Upper lobe of left lung (tissue), 6 donors: Measurements from ENCODE around the gene ADAM12. TPM values are rescaled to one million over a fixed set of nuclear protein-coding genes. Genes with fewer than 3 reads are reported as not detected.

Experiments used
- ATAC-seq, 2 donors: fragments of 200-7000 bp; cut with Tn5 transposase; one replicate each; pipeline ENCODE4 v1.9.1; 2022; ENCODE audit warnings: mild to moderate bottlenecking in 2 of 2, moderate library complexity in 2 of 2; ENCODE audit not compliant: low FRiP score in 2 of 2
- DNase-seq, 2 donors: peaks; one replicate each; pipeline ENCODE4 v3.0.0-alpha.2; 2019 to 2020
- H3K27ac ChIP-seq, 4 donors: fragments of 200-600 bp; sonication (generic); one replicate each; pipeline ENCODE4 v1.5.1; 2016 to 2019
- H3K27me3 ChIP-seq, 4 donors: fragments of 200-600 bp; sonication (generic); one replicate each; pipeline ENCODE4 v1.5.1; 2017 to 2019
- H3K36me3 ChIP-seq, 4 donors: fragments of 200-600 bp; sonication (generic); one replicate each; pipeline ENCODE4 v1.5.1; 2016 to 2019
- H3K4me1 ChIP-seq, 4 donors: fragments of 200-600 bp; sonication (generic); one replicate each; pipeline ENCODE4 v1.5.1; 2018 to 2019
- H3K4me3 ChIP-seq, 4 donors: fragments of 200-600 bp; sonication (generic); one replicate each; pipeline ENCODE4 v1.5.1; 2017 to 2019; ENCODE audit warnings: mild to moderate bottlenecking in 2 of 4, moderate library complexity in 1 of 4
- H3K9me3 ChIP-seq, 4 donors: fragments of 200-600 bp; sonication (generic); one replicate each; pipeline ENCODE4 v1.5.1; 2018 to 2019
- CTCF ChIP-seq, 6 experiments: fragments of 450-650 bp in 4 of 6; fragments of 200-600 bp in 2 of 6; sonication (generic) in 2 of 6; IDR thresholded peaks; one replicate each; pipeline ENCODE4 v1.5.1; 2016 to 2019; ENCODE audit warnings: antibody characterized with exemption in 6 of 6
- EP300 ChIP-seq, 4 donors: sonication (generic); formaldehyde crosslinking; IDR thresholded peaks; one replicate each; pipeline ENCODE4 v1.5.1; 2017; ENCODE audit warnings: antibody characterized with exemption in 4 of 4, control low read depth in 2 of 4
- POLR2A ChIP-seq, 4 donors: fragments of 450-650 bp; IDR thresholded peaks; one replicate each; pipeline ENCODE4 v1.5.1; 2016 to 2017; ENCODE audit warnings: antibody characterized with exemption in 4 of 4, mild to moderate bottlenecking in 2 of 4
- POLR2AphosphoS5 ChIP-seq, 2 donors: sonication (generic); formaldehyde crosslinking; IDR thresholded peaks; one replicate each; pipeline ENCODE4 v1.5.1; 2017; ENCODE audit warnings: antibody characterized with exemption in 2 of 2
- WGBS, 2 donors: methylation state at CpG; one replicate each; pipeline ENCODE4 v1.1.5; 2017 to 2018; 5-methylcytosine and 5-hydroxymethylcytosine counted together
- total RNA-seq, 6 donors: library from RNA; depleted of rRNA in 4 of 6; stranded (reverse); fragments of >200 nt in 4 of 6; gene quantifications; one replicate each; pipeline versions ENCODE4 v1.1.0 to v1.2.1, GENCODE V29; 2016 to 2021
- donor health status: DM: no; HTN: no; CAD: no; lungs with moderate emphysema.
- donor health status: DM: no; HTN: yes; CAD: no; lungs with severe emphysema.

The ADAM12 gene
- total RNA-seq, 6 donors from 2014 or later: 0.44 to 3.7 (median 0.82) TPM

- ATAC-seq: no peak
- no peak overlapping the region for H3K4me3 ChIP-seq
- no peak overlapping the region for H3K27ac ChIP-seq
- WGBS, 2 donors: 77 to 80% methylated on average over 13 of the region's 13 CpGs
- TF ChIP-seq EP300 (IDR thresholded peaks at IDR 0.05) (no peak), CTCF (IDR thresholded peaks at IDR 0.05) (no peak), POLR2AphosphoS5 (IDR thresholded peaks at IDR 0.05) (no peak), POLR2A (IDR thresholded peaks at IDR 0.05) (no peak)
- DNase-seq: no peak
- no peaks in the 10 kb centered on the region for H3K4me1 ChIP-seq
- H3K36me3 ChIP-seq: no peaks in the 10 kb centered on the region
- no peaks in the 10 kb centered on the region for H3K27me3 ChIP-seq
- H3K9me3 ChIP-seq: no peaks in the 10 kb centered on the region
These were observed 169.3 kb downstream of the ADAM12 start for GRCh38 chr10:126218778-126219649.

GRCh38 chr10:126218174-126218573 is 170.1 kb downstream of the ADAM12 start:
- Histone ChIP-seq H3K36me3 (no peaks in the 10 kb centered on the region), H3K4me3 (no peak overlapping the region), H3K4me1 (no peaks in the 10 kb centered on the region), H3K27ac (no peak overlapping the region), H3K27me3 (no peaks in the 10 kb centered on the region), H3K9me3 (no peaks in the 10 kb centered on the region)
- TF ChIP-seq CTCF (IDR thresholded peaks at IDR 0.05): no peak
- TF ChIP-seq EP300 (IDR thresholded peaks at IDR 0.05): no peak
- no peak for TF ChIP-seq POLR2A (IDR thresholded peaks at IDR 0.05)
- no peak for TF ChIP-seq POLR2AphosphoS5 (IDR thresholded peaks at IDR 0.05)
- WGBS, 2 donors: 88 to 90% methylated on average over 4 to 5 of the region's 5 CpGs
- no peak for ATAC-seq
- no peak for DNase-seq

- ATAC-seq (no peak), DNase-seq (no peak)
- TF ChIP-seq POLR2A (IDR thresholded peaks at IDR 0.05): no peak
- no peak for TF ChIP-seq CTCF (IDR thresholded peaks at IDR 0.05)
- no peak for TF ChIP-seq EP300 (IDR thresholded peaks at IDR 0.05)
- TF ChIP-seq POLR2AphosphoS5 (IDR thresholded peaks at IDR 0.05): no peak
- Histone ChIP-seq H3K9me3 (no peaks in the 10 kb centered on the region), H3K36me3 (no peaks in the 10 kb centered on the region), H3K4me1 (no peaks in the 10 kb centered on the region), H3K27ac (no peak overlapping the region), H3K4me3 (no peak overlapping the region), H3K27me3 (no peaks in the 10 kb centered on the region)
- WGBS, 2 donors: 71 to 72% methylated on average over 4 of the region's 4 CpGs
These were observed 171.7 kb downstream of the ADAM12 start for GRCh38 chr10:126216632-126216961.

GRCh38 chr10:126215746-126216631 is 172.3 kb downstream of the ADAM12 start:
- no peak for TF ChIP-seq POLR2AphosphoS5 (IDR thresholded peaks at IDR 0.05)
- TF ChIP-seq EP300 (IDR thresholded peaks at IDR 0.05): no peak
- Histone ChIP-seq H3K4me1 (no peaks in the 10 kb centered on the region), H3K27ac (no peak overlapping the region), H3K36me3 (no peaks in the 10 kb centered on the region), H3K27me3 (no peaks in the 10 kb centered on the region), H3K4me3 (no peak overlapping the region), H3K9me3 (no peaks in the 10 kb centered on the region)
- ATAC-seq: no peak
- WGBS, 2 donors: 55 to 57% methylated on average over 11 of the region's 11 CpGs
- no peak for DNase-seq

- Histone ChIP-seq H3K36me3 (no peaks in the 10 kb centered on the region), H3K4me1 (no peaks in the 10 kb centered on the region), H3K27ac (no peak overlapping the region), H3K4me3 (no peak overlapping the region), H3K27me3 (no peaks in the 10 kb centered on the region), H3K9me3 (no peaks in the 10 kb centered on the region)
- DNase-seq (no peak), ATAC-seq (no peak)
- TF ChIP-seq POLR2AphosphoS5 (IDR thresholded peaks at IDR 0.05) (no peak), POLR2A (IDR thresholded peaks at IDR 0.05) (no peak), EP300 (IDR thresholded peaks at IDR 0.05) (no peak), CTCF (IDR thresholded peaks at IDR 0.05) (no peak)
- WGBS, 2 donors: 92 to 97% methylated on average over 6 to 8 of the region's 8 CpGs
These were observed 173.6 kb downstream of the ADAM12 start for GRCh38 chr10:126214679-126215078.
